Stomach (tissue), 9 donors: ENCODE results near the gene PTPRD. TPM values are rescaled to one million over a fixed set of nuclear protein-coding genes. Genes with fewer than 3 reads are reported as not detected.
"Not testable (repeated sequence)": the region's sequence is repeated elsewhere in the genome, so short reads cannot be mapped to it uniquely, and the experiment has no call there.

ENCODE experiments used
- DNase-seq, 2 donors: peaks; one replicate each; pipeline versions ENCODE4 v3.0.0 to v3.0.0-alpha.2; 2013 to 2019
- H3K27ac ChIP-seq, 5 donors: fragments of 200-600 bp in 4 of 5; sonication (generic) in 4 of 5; one replicate each; pipeline ENCODE4 v1.5.1; 2013 to 2019; ENCODE audit warnings: mild to moderate bottlenecking in 1 of 5, moderate library complexity in 1 of 5
- H3K27me3 ChIP-seq, 3 donors: fragments of 200-600 bp; sonication (generic); one replicate each; pipeline ENCODE4 v1.5.1; 2017 to 2019; ENCODE audit warnings: mixed run types in 1 of 3
- H3K36me3 ChIP-seq, 4 donors: fragments of 200-600 bp; sonication (generic); 1 replicate in 3 of 4; 2 replicates in 1 of 4; pipeline ENCODE4 v1.5.1; 2016 to 2019
- H3K4me1 ChIP-seq, 4 donors: fragments of 200-600 bp; sonication (generic); one replicate each; pipeline ENCODE4 v1.5.1; 2016 to 2019
- H3K4me3 ChIP-seq, 4 donors: fragments of 200-600 bp; sonication (generic) in 3 of 4; one replicate each; pipeline ENCODE4 v1.5.1; 2016 to 2019; ENCODE audit warnings: mild to moderate bottlenecking in 1 of 4
- H3K9me3 ChIP-seq, 4 donors: fragments of 200-600 bp; sonication (generic); one replicate each; pipeline ENCODE4 v1.5.1; 2016 to 2019
- CTCF ChIP-seq, 7 experiments: fragments of 450-650 bp in 4 of 7; fragments of 200-600 bp in 3 of 7; sonication (generic) in 3 of 7; IDR thresholded peaks; one replicate each; pipeline ENCODE4 v1.5.1; 2016 to 2019; ENCODE audit warnings: antibody characterized with exemption in 7 of 7, control low read depth in 2 of 7, mild to moderate bottlenecking in 1 of 7
- EP300 ChIP-seq: sonication (generic); formaldehyde crosslinking; IDR thresholded peaks from one replicate; pipeline ENCODE4 v1.6.1; 2017; ENCODE audit warnings: antibody characterized with exemption
- POLR2A ChIP-seq, 4 donors: fragments of 450-650 bp; IDR thresholded peaks; one replicate each; pipeline ENCODE4 v1.6.1; 2016; ENCODE audit warnings: antibody characterized with exemption in 4 of 4, control low read depth in 2 of 4, mild to moderate bottlenecking in 1 of 4, moderate library complexity in 1 of 4
- POLR2AphosphoS5 ChIP-seq, 3 donors: sonication (generic); formaldehyde crosslinking; IDR thresholded peaks; one replicate each; pipeline ENCODE4 v1.6.1; 2016; ENCODE audit warnings: antibody characterized with exemption in 3 of 3
- WGBS, 5 donors: extraction: QIAGEN DNeasy Blood & Tissue Kit in 3 of 5; methylation state at CpG; one replicate each; pipeline versions ENCODE4 v1.1.5 to v1.1.7; 2013 to 2018; 5-methylcytosine and 5-hydroxymethylcytosine counted together
- intact Hi-C: fragments of 100-400 bp; cut with DNase I; formaldehyde crosslinking; loops from one replicate; pipeline ENCODE4 v1.15.1; 2023; ENCODE audit warnings: low total_unique reads
- polyA plus RNA-seq, 3 donors: library from polyadenylated mRNA; stranded (reverse); fragments of 200-250 nt; gene quantifications; one replicate each; pipeline ENCODE4 v1.2.3, GENCODE V29; 2013
- total RNA-seq, 5 donors: library from RNA; depleted of rRNA; stranded (reverse); fragments of >200 nt; gene quantifications; one replicate each; pipeline versions ENCODE4 v1.1.0 to v1.2.3, GENCODE V29; 2014 to 2016
- donor health status: healthy with polysubstance abuse.
- donor health status: Bipolar disorder and iron deficiency.
- donor health status: healthy.

Gene PTPRD
- total and polyA plus RNA-seq, 8 donors: 0.12 to 53.1 (median 1.2) TPM

DNA sequence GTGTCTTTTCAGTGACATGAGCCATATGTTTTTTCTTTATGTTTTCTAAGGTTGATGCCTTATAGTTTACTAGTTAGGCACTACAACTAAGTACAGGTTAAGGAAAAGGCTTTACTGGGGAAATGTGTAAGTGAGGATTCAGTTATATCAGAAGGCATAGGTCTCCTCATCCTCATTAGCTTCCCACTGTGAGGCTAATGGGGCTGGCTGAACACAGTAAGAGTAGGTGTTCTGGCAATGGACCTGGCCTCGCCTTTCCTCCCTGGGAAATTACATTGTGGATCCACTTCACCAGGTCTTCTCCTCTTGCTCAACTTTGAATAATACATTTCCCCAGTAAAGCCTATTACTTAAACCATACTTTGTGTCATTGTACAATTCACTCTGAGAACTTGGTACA, 225.5 kb downstream of the PTPRD start:
- no peaks in the 10 kb centered on the region for H3K36me3 ChIP-seq
- TF ChIP-seq CTCF (IDR thresholded peaks at IDR 0.05): no peak
- TF ChIP-seq EP300: no peak
- TF ChIP-seq POLR2A (IDR thresholded peaks at IDR 0.05): no peak
- no peak for TF ChIP-seq POLR2AphosphoS5 (IDR thresholded peaks at IDR 0.05)
- intact Hi-C loops: no loop called here
- no peaks in the 10 kb centered on the region for H3K27me3 ChIP-seq
- H3K4me1 ChIP-seq: no peaks in the 10 kb centered on the region
- no peak overlapping the region for H3K4me3 ChIP-seq
- H3K9me3 ChIP-seq: no peaks in the 10 kb centered on the region
- no peak for DNase-seq
- 83 to 94% (median 86%) methylated on average over 1 of the region's 1 CpG for WGBS, 5 donors
- H3K27ac ChIP-seq: no peak overlapping the region

DNA sequence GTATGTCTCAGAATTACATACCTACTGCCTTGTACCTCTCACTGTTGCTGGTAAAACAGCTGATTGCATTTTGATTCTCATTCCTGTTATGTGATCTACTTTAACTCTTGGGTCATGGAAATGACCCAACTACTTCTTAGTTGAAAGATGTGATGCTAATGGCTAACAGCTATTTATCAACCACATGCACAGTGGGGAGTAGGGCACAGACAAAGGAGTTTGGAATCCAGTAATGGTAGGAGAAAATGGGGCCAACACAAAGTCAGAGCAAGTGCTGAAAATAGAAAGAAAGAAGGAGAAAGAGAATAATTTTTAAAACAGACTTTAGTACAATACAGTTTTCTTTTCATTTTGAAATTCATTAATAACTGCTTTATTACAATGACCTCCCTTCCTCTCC, 241.0 kb downstream of the PTPRD start:
- intact Hi-C loops: no loop called here
- Histone ChIP-seq H3K27me3 (no peaks in the 10 kb centered on the region), H3K36me3 (no peaks in the 10 kb centered on the region), H3K4me1 (no peaks in the 10 kb centered on the region), H3K4me3 (no peak overlapping the region), H3K27ac (no peak overlapping the region), H3K9me3 (no peaks in the 10 kb centered on the region)
- no peak for DNase-seq
- TF ChIP-seq CTCF (IDR thresholded peaks at IDR 0.05) (no peak), POLR2AphosphoS5 (IDR thresholded peaks at IDR 0.05) (no peak), EP300 (no peak), POLR2A (IDR thresholded peaks at IDR 0.05) (no peak)

GRCh38 chr9:10366171-10366779, 246.5 kb downstream of the PTPRD start:
- TF ChIP-seq EP300 (no peak), CTCF (IDR thresholded peaks at IDR 0.05) (peak in 5 of 7 experiments; percentile 20 to 53 (median 44))
- no peak overlapping the region for H3K4me3 ChIP-seq
- 39 to 45% (median 41%) methylated on average over 3 of the region's 3 CpGs for WGBS, 5 donors
- H3K36me3 ChIP-seq: no peaks in the 10 kb centered on the region
- peak in 1 of 2 donors; percentile 77 for DNase-seq
- H3K27me3 ChIP-seq: no peaks in the 10 kb centered on the region
- H3K27ac ChIP-seq: no peak overlapping the region
- no peaks in the 10 kb centered on the region for H3K9me3 ChIP-seq
- intact Hi-C loops: no loop called here
- H3K4me1 ChIP-seq: no peaks in the 10 kb centered on the region

DNA sequence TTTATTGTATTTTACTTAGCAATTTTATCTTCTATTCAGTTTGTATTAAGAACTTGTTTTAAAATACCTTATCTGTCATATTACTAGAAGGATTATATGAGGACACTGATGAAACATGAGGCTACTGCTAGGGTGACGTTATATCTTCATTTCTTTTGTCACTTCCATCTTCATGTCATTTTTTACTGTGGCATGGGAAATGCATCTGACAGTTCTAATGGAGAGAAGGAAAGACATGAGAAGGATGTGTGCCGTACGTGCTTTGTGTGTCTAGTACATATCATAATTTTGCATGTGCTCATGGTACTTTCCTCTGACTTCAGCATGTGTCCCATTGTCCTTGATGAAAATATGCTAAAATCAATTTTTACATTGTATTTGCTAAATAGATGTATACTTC, 258.2 kb downstream of the PTPRD start:
- 80 to 90% (median 84%) methylated on average over 3 of the region's 3 CpGs for WGBS, 5 donors
- H3K36me3 ChIP-seq: no peaks in the 10 kb centered on the region
- TF ChIP-seq EP300 (no peak), CTCF (IDR thresholded peaks at IDR 0.05) (no peak), POLR2A (IDR thresholded peaks at IDR 0.05) (no peak), POLR2AphosphoS5 (IDR thresholded peaks at IDR 0.05) (no peak)
- no peak for DNase-seq
- H3K9me3 ChIP-seq: no peaks in the 10 kb centered on the region
- intact Hi-C loops: no loop called here
- no peak overlapping the region for H3K27ac ChIP-seq
- H3K4me3 ChIP-seq: no peak overlapping the region
- no peaks in the 10 kb centered on the region for H3K4me1 ChIP-seq
- no peaks in the 10 kb centered on the region for H3K27me3 ChIP-seq

DNA sequence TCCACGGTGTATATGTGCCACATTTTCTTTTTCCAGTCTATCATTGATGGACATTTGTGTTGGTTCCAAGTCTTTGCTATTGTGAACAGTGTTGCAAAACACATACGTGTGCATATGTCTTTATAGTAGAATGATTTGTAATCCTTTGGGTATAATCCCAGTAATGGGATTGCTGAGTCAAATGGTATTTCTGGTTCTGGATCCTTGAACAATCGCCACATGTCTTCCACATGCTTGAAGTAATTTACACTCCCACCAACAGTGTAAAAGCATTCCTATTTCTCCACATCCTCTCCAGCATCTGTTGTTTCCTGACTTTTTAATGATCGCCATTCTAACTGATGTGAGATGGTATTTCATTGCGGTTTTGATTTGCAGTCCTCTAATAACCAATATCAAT, 267.2 kb downstream of the PTPRD start:
- WGBS, 5 donors: 65 to 73% (median 68%) methylated on average over 5 of the region's 5 CpGs
- H3K27ac ChIP-seq, H3K36me3 ChIP-seq, H3K27me3 ChIP-seq, H3K4me3 ChIP-seq, H3K9me3 ChIP-seq, DNase-seq, H3K4me1 ChIP-seq, intact Hi-C loops: not testable (repeated sequence)
